ENCODE results near the gene CCNC.

CCNC gene

DNA sequence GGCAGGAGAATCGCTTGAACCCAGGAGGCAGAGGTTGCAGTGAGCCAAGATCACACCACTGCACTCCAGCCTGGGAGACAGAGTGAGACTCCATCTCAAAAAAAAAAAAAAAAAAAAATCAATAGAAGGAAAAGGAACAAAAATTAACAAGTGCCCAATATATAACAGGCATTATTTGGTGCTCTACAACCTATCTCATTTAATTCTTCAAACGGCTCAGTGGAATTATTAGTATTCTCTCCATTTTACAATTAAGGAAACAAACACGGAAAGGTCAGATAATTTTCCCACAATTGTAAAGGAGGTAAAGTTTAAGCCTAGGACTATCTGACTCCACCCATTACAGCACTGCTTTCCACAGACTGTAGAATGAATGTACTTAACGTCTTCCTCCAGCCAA is 19.8 kb downstream of the CCNC start:
- DNase-seq (ENCODE audit: low read depth in 2 of 2): no peak

DNA sequence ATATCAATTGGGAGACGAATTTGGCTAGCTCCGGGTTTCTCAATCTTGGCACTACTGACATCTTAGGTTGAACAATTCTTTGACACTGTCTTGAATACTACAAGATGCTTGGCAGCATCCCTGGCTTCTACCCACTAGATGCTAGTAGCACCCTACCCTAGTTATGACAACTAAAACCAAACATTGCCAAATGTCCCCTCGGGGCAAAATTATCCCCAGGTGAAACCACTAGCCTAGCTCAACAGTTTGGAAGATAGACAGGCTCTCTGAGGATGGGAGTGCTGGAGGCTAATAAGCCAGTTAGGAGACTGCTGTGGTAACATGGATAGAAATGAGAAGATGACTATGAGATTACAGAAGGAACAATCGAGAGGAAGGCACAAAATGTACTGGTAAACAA is 20.9 kb downstream of the CCNC start:
- DNase-seq (ENCODE audit: low read depth in 2 of 2): no peak

DNA sequence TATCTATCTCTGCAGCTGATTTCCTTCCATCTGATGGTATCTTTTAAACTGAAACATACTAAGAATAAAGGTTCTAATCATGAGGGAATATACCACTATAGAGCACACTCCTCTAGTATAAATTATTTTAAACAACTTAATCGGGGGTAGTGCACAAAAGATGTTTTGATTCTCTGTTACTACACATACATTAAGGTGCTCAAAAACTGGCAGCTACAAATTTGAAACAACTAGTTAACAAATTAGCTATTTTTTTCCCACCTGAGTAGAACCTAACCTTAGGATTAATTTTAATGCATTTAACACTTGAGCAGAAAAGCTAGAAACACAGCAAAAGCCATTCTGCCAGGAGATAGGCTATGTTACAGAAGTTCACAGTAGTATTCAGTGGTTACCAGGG is 23.0 kb downstream of the CCNC start:
- no peak for DNase-seq (ENCODE audit: low read depth in 2 of 2)

DNA sequence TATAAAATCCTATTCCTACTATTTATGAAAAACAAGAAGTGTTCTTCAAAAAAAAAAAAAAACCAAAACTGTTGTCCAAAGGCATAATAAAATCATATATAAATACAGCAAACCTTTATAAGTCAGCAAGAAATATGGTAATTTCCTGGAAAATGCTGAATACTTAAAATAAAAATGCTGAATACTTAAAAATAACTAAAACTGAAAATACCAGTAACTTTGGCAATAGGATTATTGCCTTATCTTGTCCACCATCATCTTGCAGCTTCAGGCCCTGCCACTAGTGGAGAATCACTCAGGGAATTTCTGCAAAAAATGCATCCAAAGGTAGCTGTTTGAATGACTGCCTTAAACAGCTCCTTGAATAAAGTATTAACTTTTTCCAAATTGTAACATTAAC is 24.5 kb downstream of the CCNC start:
- DNase-seq (ENCODE audit: low read depth in 2 of 2): no peak

DNA sequence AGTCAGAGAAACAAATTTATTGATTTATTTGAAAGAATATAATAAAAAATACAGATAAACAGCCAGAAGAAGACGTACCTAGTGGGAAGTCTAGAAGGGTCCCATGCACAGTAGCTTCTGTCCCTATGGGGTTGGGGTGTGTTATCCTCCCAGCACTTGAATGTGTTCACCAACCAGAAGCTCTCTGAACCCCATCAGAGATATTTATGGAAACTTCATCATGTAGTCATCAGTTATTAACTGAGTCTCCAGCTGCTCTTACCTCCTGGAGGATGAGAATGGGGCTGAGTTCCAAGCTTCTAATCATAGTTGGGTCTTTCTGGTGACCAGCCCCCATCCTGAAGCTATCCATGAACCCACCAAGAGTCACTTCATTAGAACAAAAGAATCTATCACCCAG is 37.8 kb downstream of the CCNC start:
- DNase-seq (ENCODE audit: low read depth in 2 of 2): no peak

DNA sequence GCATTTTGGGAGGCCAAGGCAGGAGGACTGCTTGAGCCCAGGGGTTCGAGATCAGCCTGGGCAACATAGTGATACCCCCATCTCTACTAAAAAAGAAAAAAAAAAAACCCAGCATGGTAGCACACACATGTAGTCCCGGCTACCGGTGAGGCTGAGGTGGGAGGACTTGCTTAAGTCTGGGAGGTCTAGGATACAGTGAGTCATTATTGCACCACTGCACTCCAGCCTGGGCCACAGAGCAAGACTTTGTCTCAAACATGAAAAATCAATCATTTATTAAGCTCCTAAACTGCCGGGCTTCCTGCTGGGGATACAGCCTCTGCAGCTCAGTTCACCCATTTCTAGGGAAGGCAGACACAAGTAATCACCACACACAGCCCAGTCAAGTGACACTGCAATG is 45.9 kb downstream of the CCNC start:
- no peak for DNase-seq (ENCODE audit: low read depth in 2 of 2)

DNA sequence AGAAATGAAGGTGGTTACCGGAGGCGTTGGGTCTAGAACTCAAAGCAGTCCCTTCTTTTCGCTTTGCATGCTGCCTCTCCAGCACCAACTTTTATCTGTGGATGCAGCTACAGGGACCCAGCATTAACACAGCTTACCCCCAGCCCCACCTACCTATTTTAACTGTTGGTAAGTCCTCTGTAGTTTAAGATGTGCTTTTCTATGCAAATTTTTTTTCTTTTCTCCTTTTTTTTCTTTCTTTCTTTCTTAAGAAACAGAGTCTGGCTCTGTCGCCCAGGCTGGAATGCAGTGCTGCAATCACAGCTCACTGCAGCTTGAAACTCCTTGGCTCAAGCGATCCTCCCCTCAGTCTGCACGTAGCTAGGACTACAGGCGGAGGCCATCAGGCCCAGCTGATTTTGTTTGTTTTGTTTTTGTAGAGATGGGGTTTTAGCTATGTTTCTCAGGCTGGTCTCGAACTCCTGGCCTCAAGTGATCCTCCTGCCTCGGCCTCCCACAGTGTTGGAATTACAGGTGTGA is 46.8 kb downstream of the CCNC start:
- no peak for DNase-seq (ENCODE audit: low read depth in 2 of 2)

DNA sequence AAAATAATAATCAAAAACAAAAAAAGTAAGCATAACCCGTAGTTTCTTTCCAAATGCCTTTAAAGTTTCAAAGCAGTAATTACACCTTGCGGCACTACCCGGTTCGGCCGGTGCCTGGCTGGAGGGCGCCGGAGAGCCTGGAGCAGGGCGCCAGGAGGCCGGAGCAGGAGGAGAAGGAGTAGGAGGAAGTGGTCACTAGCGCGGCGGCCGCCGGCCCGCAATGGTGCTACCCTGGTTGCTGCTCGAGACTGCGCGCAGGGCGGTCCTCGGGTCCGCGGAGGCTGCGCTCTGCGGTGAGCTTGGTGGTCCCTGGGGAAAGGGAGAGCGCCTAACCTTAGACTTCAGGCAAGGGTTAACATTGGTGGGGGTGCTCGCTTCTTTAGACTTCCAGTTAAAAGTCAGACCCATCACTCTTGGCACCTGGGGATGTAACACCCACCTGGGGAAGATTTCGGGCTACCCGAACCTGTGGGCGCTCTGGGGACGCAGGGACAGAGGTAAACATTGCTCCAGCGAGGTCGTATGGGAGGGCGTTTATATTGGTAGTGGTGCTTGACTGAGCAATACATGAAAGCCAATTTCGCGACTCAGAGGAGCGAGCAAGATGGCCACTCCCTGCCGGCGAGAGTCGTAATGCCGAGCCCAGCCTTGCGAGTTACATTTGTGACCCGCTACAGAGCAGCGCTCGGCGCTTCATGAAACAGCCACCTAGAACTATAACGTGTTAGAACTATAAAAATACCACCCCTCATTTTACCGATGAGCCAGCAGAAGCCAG is 47.4 kb downstream of the CCNC start:
- DNase-seq (ENCODE audit: low read depth in 2 of 2): peak; percentile 53 to 73

DNA sequence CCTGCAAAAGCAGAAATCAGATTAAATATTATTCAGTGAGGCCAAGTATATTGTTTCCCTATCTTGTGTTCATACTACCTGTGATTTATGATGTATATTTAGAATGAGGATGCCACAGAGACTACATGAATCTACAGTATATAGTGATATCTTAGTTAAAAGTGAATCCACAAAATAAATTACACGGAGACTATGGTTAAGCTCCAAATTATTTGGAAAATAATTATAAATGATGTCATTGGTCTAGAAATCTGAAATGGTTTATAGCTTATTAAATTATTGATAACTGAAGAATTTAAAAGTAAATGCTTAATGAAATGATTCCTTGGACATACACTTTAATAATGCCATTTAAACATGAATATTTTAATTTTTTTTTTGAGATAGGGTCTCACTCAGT is 49.0 kb downstream of the CCNC start:
- no peak for DNase-seq (ENCODE audit: low read depth in 2 of 2)

DNA sequence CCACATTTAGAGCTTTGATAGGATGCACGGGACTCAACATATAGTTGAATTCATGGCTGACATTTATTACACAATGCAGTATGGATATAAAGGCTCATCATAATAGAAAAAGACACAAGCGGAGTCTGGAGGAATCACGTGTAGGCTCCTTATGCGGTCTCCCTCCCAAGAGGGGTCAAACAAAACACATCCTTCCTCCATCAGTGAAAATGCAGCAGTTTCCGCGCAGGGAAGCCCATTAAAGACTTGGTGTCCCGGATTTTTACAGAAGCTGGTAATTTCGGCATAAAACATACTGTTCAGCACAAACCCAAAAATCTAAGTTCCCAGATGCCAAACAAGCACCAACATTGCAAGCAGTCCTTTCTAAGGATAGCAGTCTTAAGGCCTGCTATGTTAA is 54.4 kb downstream of the CCNC start:
- no peak for DNase-seq (ENCODE audit: low read depth in 2 of 2)

DNA sequence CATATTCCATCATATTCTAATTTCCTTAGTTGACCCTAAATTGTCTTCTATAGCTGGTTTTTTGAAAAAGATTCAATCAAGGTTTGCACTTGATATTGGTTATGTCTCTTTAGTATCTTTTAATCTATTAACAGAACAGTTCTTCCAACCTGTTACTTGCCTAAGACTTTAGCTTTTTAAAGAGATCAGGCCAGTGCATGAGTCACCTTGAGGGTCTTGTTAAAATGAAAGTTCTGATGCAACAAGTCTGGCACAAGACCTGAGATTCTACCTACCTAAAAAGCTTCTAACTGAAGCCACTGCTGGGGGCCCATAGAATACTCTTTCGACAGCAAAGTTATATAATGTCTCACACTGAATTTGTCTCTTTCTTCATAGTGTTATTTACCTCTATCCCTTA is 56.4 kb downstream of the CCNC start:
- no peak for DNase-seq (ENCODE audit: low read depth in 2 of 2)

DNA sequence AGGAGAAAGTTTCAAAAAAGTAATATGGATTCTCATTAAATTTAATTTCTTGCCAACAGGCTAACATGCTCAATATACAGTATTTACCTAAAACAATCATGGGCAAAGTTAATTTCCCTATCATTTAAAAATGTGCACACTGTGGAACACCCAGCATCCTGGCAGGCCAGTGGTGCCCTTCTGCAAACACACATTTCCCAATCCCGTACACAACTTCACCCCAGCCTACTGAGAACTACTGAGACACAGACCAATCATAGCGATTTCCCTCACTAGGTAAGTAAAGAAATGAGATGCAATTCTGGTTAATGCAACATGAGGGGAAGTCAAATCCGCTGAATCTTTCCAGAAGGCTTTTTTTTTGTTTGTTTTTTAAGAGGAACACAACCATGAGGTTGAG is 60.8 kb downstream of the CCNC start:
- DNase-seq (ENCODE audit: low read depth in 2 of 2): no peak

DNA sequence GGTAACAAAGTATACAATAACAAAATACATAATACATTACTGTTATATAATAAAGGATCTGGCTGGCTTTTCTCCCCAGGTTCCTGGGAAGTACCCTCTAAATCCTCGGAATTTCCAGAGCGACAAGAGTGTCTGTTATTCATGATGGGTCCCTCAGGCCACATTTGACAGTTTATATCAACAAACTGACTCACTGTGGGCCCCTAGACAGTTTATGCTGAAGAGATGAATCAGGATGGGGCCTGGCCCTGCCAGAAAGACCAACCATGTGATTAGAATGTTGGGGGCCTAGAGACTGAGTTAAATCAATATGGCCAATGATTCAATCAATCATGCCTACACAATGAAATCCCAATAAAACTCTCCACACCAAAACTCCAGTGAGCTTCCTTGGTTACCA is 66.7 kb downstream of the CCNC start:
- DNase-seq (ENCODE audit: low read depth in 2 of 2): no peak

DNA sequence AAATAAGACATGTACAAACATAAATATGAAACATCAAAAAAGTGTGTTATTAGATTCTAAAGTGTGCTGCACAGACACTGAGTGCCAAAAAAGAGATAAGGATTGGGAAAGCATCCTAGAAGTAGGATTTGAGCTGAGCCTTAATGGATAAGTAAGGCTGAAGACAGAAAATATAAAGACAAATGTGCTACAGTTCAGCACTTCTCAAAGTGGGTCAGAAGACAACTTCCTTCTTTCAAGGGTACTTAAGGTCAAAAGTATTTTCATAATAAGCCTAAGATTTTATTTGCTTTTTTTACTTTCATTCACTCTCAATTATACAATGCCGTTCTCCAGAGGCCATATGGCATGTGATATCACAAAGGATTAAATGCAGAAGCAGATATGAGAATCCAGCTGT is 70.0 kb downstream of the CCNC start:
- DNase-seq (ENCODE audit: low read depth in 2 of 2): no peak

DNA sequence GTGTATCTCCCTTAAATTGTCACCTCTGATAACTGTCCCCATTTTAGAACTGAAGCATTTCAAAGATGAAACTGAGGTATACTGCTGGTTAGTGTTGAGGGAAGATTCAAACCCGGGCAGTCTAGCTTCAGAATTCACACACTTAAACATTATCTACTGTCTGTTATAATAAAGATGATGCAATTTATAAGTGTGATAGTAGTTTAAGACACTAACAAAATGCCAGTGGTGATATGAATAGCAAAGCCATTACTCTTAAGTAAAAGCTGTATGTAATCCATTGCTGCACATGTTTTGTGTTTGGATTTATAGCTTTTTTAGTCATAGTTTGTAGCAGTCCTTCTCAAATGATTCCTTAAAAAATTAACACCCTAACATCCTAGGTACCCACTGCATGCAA is 73.0 kb downstream of the CCNC start:
- DNase-seq (ENCODE audit: low read depth in 2 of 2): no peak
